NCI-H226 (cell line): ENCODE data around the gene TESK2.
A peak's percentile ranks its signal among the peaks of the same experiment; 100 is the strongest.
"Not testable (repeated sequence)": the region's sequence is repeated elsewhere in the genome, so short reads cannot be mapped to it uniquely, and the experiment has no call there.

Source experiments
- DNase-seq: peaks from one replicate; pipeline ENCODE4 v3.0.0-alpha.2; 2015

The TESK2 gene

DNA sequence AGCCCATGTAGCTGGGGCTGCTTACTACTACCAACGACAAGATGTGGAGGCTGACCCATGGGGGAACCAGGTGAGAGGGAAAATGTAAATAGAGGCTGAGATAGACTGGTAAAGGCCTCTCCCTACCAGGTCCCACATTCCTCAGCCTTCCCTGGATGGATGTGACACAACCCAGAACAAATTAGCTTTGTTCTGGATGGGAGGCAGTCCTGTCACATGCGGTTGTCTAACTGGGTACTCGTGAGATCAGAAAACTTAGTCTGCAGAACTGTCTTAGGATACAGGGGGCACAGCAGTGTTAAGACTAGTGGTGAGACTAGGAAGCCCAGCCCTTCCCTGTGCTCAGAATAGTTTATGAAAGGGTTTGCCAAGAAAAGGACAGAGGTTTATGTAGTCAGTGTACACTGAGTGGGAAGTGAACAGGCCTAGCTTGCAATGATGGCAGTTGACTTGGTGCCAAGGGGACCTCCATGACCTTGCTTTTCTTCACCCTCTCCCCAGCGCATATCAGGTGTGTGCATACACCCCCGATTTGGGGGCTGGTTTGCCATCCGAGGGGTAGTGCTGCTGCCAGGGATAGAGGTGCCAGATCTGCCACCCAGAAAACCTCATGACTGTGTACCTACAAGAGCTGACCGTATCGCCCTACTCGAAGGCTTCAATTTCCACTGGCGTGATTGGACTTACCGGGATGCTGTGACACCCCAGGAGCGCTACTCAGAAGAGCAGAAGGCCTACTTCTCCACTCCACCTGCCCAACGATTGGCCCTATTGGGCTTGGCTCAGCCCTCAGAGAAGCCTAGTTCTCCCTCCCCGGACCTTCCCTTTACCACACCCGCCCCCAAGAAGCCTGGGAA, 17.6 kb upstream of the TESK2 start:
- DNase-seq, result no peak

DNA sequence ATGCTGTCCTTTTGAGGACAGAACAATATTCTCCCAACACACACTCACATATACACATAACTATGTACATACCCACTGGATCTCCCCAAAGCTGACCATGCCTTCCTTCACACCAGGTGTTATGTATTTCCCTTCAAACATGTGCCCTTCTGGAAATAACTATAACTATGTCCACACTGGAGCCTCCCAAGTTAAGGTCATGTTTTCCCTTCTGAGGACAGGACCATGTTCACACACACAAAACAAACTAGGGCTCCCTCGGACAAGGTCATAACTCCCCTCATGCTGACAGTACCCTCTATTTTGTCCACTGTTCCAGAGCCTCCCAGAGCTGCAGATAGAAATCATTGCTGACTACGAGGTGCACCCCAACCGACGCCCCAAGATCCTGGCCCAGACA, 16.9 kb upstream of the TESK2 start:
- no peak for DNase-seq

DNA sequence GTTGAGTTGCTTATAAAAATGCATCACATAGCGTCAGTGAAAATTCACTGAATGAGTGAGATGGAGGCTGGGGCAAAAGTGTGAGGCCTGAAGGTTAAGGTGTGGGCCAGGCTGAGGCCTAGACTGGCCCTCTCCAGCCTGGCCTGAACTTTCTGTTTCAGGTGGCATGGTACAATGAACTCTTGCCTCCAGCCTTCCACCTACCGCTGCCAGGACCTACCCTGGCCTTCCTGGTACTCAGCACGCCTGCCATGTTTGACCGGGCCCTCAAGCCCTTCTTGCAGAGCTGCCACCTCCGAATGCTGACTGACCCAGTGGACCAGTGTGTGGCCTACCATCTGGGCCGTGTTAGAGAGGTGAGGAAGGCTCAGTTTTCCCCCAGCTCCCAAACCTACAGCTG, 16.2 kb upstream of the TESK2 start:
- no peak for DNase-seq

GRCh38 chr1:45503462-45504360, 12.7 kb upstream of the TESK2 start:
- no peak for DNase-seq

- no peak for DNase-seq
Measured at GRCh38 chr1:45501505-45501859, 10.5 kb upstream of the TESK2 start.

DNA sequence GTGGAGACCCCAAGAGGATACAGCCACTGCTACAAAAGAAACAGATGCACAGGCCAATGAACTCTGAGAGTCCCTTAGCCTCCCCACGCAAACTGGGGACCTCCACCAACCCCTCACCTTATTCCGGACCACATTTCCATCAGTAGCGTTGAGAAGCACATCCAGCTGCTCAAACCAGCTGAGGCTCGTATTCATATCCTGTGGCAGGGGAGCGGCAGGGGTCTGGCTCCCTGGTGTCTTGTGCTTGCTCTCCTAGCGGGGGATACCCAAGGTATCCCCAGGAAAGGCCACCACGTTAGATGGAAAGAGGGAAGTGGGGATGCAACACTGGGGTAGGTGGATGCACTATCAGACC, 8.4 kb upstream of the TESK2 start:
- DNase-seq, result no peak

- DNase-seq, result no peak
Measured at GRCh38 chr1:45498279-45498678, 7.3 kb upstream of the TESK2 start.

DNA sequence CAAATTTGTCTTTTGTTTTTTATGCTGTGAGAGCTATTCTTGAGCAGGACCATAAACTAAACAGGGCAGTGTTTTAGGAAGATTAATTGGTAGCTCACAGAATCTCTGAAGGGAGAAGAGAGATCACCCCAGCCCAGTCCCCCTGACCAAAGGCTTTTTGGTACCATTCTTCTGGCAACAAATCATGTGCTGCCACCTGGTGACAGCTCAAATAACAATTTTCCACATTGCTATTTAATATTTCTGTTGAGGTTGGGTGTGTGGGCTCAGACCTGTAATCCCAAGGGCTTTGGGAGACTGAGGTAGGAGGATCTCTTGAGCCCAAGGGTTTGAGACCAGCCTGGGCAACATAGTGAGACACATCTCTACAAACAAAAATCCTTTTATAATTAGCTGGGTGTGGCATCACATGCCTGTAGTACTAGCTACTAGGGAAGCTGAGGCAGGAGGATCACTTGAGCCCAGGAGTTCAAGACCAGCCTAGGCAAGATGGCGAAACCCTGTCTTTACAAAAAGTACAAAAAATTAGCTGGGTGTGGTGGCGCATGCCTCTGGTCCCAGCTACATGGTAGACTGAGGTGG, 2.2 kb upstream of the TESK2 start:
- DNase-seq, result peak; percentile 24

GRCh38 chr1:45492691-45493090, 1.7 kb upstream of the TESK2 start:
- no peak for DNase-seq

DNA sequence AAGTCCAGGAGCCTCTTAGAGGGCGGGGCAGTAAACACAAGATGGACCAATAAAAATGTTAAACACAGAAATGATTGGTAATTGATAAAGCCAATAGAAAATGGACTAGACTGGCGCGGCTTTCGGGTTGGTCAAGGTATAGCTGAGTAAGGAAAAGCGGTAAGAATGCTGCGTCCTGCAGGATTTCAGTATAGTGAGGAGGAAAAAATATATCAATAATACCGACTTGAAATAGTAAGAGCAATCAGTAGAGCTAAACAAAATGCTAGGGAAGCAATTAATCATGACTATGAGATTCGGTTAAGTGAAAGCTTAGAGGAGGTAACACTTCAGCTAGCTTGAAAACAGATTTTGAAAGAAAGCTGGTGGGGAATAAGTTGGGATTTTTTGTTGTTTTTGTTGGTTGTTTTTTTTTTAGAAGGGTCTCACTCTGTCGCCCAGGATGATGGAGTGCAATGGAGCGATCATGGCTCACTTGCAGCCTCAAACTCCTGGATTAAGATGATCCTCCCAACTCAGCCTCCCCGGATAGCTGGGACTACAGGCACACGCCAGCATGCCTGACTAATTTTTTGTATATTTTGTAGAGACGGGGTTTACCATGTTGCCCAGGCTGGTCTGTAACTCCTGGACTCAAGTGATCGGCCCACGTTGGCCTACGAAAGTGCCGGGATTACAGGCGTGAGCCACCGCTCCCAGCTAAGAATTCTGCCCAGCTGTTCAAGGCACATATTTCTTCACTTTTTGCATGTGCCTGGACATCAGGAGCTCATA, 711 bp upstream of the TESK2 start:
- DNase-seq, result no peak

DNA sequence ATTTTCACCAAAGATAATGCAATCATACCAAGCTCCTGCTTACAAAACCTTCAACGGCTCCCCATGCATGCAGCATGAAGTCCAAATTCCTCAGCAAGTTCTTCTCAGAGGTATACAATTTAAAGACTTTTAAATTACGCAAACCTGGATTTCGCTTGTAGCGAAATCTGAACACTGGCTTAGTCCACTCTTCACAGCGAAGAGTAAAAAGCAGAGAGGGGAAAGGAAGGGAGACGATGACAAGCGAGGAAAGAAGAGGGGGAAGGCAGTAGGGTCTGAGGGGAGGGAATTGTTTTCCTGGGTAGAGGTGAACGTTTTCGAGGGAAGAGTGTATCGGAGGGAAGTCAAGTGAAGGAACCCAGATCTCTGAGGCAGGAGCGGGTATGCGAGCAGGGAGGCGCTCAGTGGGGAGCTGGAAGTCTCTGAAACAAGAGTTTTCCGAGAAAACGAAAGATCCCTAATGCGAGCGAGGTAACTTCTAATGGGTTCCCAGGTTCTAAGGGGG, 790 bp downstream of the TESK2 start:
- DNase-seq, result no peak

- not testable (repeated sequence) for DNase-seq
Measured at GRCh38 chr1:45489379-45489778, 1.6 kb downstream of the TESK2 start.

- DNase-seq, result no peak
Measured at GRCh38 chr1:45488666-45489377, 2.1 kb downstream of the TESK2 start.

DNA sequence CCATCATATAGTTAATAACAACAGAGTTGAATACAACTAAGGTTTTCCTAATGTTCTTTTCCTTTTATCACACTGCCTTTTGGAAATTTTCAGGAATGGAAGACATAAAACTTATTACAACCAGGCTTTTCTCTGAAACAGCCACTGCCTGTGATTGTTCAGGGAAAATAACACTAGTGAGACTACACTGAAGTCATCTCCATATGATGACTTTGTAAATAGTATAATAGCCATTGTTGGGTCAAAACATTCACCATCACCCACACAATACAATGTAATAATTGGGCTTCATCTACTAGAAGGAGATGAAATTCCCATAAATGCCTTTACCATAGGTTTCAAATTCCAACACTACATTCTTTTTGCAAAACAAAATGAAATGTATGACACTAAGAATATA, 5.0 kb downstream of the TESK2 start:
- no peak for DNase-seq

GRCh38 chr1:45479039-45479748, 11.8 kb downstream of the TESK2 start:
- no peak for DNase-seq

- DNase-seq, result no peak
Measured at GRCh38 chr1:45478121-45478814, 12.7 kb downstream of the TESK2 start.

DNA sequence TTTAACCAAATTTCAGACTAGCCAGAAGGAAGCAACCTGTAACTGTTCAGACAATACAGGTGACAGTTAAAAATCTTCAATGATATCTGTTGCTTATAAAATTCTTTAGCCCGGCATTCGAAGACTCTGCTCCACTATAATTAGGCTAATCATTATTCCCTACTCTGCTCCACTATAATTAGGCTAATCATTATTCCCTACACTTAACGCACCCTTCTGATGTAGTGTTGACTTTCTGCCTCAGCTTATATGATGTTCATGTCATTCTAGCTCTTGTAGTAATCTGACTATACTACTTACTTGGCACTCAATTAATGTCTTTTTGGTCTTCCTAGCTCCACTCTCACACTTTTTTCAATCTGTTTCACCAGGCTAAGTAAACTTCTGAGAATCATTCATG, 13.3 kb downstream of the TESK2 start:
- DNase-seq, result no peak

GRCh38 chr1:45474194-45474593, 16.8 kb downstream of the TESK2 start:
- DNase-seq, result not testable (repeated sequence)

GRCh38 chr1:45473302-45473701, 17.7 kb downstream of the TESK2 start:
- no peak for DNase-seq

DNA sequence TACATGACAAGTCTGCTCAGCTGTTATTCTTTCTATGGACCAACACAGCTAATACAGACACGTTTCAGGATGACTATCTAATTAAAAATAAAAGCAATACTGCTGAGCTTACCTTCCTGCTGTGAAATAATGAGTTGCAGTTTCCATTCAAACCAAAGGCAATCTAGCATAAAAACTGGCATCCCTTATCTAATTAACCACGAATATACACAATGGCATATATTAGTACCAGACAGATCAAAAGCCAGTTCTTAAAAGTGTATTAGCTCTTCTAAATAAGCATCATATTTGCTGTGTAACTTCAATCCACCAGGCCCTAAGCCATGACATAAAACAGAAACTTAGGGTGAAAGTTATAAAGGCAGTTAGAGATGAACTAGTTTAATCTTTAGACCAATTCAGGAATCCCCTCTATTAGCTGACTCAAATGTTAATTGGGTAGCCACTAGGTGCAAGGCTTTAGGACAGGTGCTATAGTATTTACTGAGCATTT, 20.6 kb downstream of the TESK2 start:
- no peak for DNase-seq

DNA sequence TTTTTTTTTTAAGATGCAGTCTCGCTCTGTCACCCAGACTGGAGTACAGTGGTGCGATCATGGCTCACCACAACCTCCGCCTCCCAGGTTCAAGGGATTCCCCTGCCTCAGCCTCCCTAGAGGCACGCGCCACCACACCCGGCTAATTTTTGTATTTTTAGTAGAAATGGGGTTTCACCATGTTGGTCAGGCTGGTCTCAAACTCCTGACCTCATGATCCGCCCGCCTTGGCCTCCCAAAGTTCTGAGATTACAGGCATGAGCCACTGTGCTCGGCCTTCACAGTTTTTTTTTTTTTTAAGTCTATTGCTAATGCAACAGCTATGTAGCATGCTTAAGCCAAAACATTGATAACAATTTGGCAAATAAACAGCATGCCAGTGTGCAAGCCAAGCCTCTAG, 23.6 kb downstream of the TESK2 start:
- DNase-seq, result not testable (repeated sequence)
